RWPE2 (cell line): ENCODE data around the gene MN1.

Experiments used
- ATAC-seq: fragments of 200-7000 bp; cut with Tn5 transposase; 3 replicates; pipeline ENCODE4 v1.9.1; 2021; ENCODE audit warnings: low read depth
- DNase-seq: peaks from one replicate; pipeline ENCODE4 v3.0.0-alpha.2; 2020; ENCODE audit warnings: low spot score
- H3K27ac ChIP-seq: fragments of 450-650 bp; 2 replicates; pipeline ENCODE4 v1.5.1; 2017; ENCODE audit warnings: mild to moderate bottlenecking; ENCODE audit not compliant: poor library complexity, severe bottlenecking
- H3K27me3 ChIP-seq: fragments of 250-450 bp; sonication (Bioruptor Pico); 2 replicates; pipeline ENCODE4 v1.5.1; 2021; ENCODE audit warnings: mild to moderate bottlenecking, moderate library complexity; ENCODE audit not compliant: insufficient read depth, poor library complexity, severe bottlenecking
- H3K36me3 ChIP-seq: fragments of 250-450 bp; sonication (Bioruptor Pico); 2 replicates; pipeline ENCODE4 v1.5.1; 2020; ENCODE audit warnings: low read depth, mild to moderate bottlenecking, moderate library complexity
- H3K4me1 ChIP-seq: fragments of 250-450 bp; sonication (Bioruptor Pico); 2 replicates; pipeline ENCODE4 v1.5.1; 2021; ENCODE audit warnings: mild to moderate bottlenecking, moderate library complexity; ENCODE audit not compliant: insufficient read depth, poor library complexity, severe bottlenecking
- H3K4me3 ChIP-seq: fragments of 250-450 bp; sonication (Bioruptor Pico); 2 replicates; pipeline ENCODE4 v1.5.1; 2021; ENCODE audit warnings: mild to moderate bottlenecking, moderate library complexity; ENCODE audit not compliant: severe bottlenecking
- H3K9me3 ChIP-seq: fragments of 250-450 bp; sonication (Bioruptor Pico); 2 replicates; pipeline ENCODE4 v1.5.1; 2021; ENCODE audit warnings: mild to moderate bottlenecking, moderate library complexity; ENCODE audit not compliant: severe bottlenecking
- CTCF ChIP-seq: fragments of 450-650 bp; IDR thresholded peaks from one replicate; pipeline ENCODE4 v1.5.1; 2017; ENCODE audit warnings: mild to moderate bottlenecking, moderate library complexity; ENCODE audit not compliant: poor library complexity, severe bottlenecking

Gene MN1

GRCh38 chr22:27731621-27732020 is 69.9 kb downstream of the MN1 start:
- Histone ChIP-seq H3K27ac (no peak overlapping the region), H3K4me1 (peaks cover 4% of the 10 kb centered on the region), H3K36me3 (no peaks in the 10 kb centered on the region), H3K4me3 (no peak overlapping the region), H3K27me3 (no peaks in the 10 kb centered on the region), H3K9me3 (no peaks in the 10 kb centered on the region)
- ATAC-seq (no peak), DNase-seq (no peak)
- TF ChIP-seq CTCF = no peak

- ATAC-seq (no peak), DNase-seq (no peak)
- no peak overlapping the region for H3K27ac ChIP-seq
Observed at GRCh38 chr22:27730641-27731433, 70.7 kb downstream of the MN1 start.

GRCh38 chr22:27729246-27729645 is 72.3 kb downstream of the MN1 start:
- no peaks in the 10 kb centered on the region for H3K9me3 ChIP-seq
- no peaks in the 10 kb centered on the region for H3K27me3 ChIP-seq
- ATAC-seq (no peak), DNase-seq (no peak)
- H3K36me3 ChIP-seq = no peaks in the 10 kb centered on the region
- no peak overlapping the region for H3K27ac ChIP-seq
- H3K4me1 ChIP-seq = peaks cover 9% of the 10 kb centered on the region
- H3K4me3 ChIP-seq = no peak overlapping the region
- no peak for TF ChIP-seq CTCF

More at GRCh38 chr22:27730641-27731433, 70.7 kb downstream of the MN1 start:
- Histone ChIP-seq H3K36me3 (no peaks in the 10 kb centered on the region), H3K4me1 (peaks cover 9% of the 10 kb centered on the region), H3K27me3 (no peaks in the 10 kb centered on the region), H3K9me3 (no peaks in the 10 kb centered on the region), H3K4me3 (no peak overlapping the region)
- no peak for TF ChIP-seq CTCF

GRCh38 chr22:27727673-27728451 is 73.7 kb downstream of the MN1 start:
- H3K36me3 ChIP-seq = no peaks in the 10 kb centered on the region
- no peaks in the 10 kb centered on the region for H3K27me3 ChIP-seq
- ATAC-seq = no peak
- no peak overlapping the region for H3K4me3 ChIP-seq
- H3K4me1 ChIP-seq = peaks cover 9% of the 10 kb centered on the region
- no peak for TF ChIP-seq CTCF
- H3K9me3 ChIP-seq = no peaks in the 10 kb centered on the region
- no peak overlapping the region for H3K27ac ChIP-seq
- DNase-seq = no peak
